ENCODE data around the gene IGF2BP1.

The IGF2BP1 gene

DNA sequence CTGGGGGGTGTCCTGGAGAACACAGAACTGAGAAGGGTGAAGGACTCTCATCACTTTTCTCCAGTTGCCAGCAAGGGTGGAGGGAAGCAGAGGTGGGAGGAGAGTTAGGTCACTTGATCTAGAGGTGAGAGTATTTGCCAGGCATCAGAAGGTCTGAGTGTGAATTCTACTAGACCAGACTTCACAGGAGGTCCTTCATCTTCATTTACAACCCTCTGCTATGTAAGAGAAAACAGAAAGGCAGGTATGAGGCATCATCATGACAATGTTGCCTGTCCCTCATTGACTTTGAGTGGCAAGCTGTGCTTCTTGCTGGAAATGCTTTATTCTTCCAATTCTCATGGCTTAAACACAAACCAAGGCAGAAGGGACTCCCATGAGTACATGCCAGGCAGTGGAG is 89.5 kb downstream of the IGF2BP1 start:
- no peak overlapping the region for H2AFZ ChIP-seq (ENCODE audit: low read depth, low read length, severe bottlenecking)
- no peaks in the 10 kb centered on the region for H3K27me3 ChIP-seq (ENCODE audit: low read length)
- H3K36me3 ChIP-seq (ENCODE audit: low read length), result no peaks in the 10 kb centered on the region
- H3K4me3 ChIP-seq (ENCODE audit: insufficient read depth, low read length, poor library complexity, severe bottlenecking), result no peak overlapping the region
- H3K9me3 ChIP-seq (ENCODE audit: insufficient read depth, low read length), result no peaks in the 10 kb centered on the region
- no peak overlapping the region for H3K27ac ChIP-seq (ENCODE audit: low read depth, low read length)
- H3K9ac ChIP-seq (ENCODE audit: low read length), result no peak overlapping the region
- H3K9me2 ChIP-seq (replicated peaks; ENCODE audit: insufficient read depth, low read length), result no peaks in the 10 kb centered on the region
- no peak overlapping the region for H3K4me2 ChIP-seq (ENCODE audit: low read depth, low read length, poor library complexity, severe bottlenecking)
- no peak for TF ChIP-seq EZH2phosphoT487 (conservative IDR thresholded peaks at IDR 0.05; ENCODE audit: low read length)
- TF ChIP-seq, protein P1, sequence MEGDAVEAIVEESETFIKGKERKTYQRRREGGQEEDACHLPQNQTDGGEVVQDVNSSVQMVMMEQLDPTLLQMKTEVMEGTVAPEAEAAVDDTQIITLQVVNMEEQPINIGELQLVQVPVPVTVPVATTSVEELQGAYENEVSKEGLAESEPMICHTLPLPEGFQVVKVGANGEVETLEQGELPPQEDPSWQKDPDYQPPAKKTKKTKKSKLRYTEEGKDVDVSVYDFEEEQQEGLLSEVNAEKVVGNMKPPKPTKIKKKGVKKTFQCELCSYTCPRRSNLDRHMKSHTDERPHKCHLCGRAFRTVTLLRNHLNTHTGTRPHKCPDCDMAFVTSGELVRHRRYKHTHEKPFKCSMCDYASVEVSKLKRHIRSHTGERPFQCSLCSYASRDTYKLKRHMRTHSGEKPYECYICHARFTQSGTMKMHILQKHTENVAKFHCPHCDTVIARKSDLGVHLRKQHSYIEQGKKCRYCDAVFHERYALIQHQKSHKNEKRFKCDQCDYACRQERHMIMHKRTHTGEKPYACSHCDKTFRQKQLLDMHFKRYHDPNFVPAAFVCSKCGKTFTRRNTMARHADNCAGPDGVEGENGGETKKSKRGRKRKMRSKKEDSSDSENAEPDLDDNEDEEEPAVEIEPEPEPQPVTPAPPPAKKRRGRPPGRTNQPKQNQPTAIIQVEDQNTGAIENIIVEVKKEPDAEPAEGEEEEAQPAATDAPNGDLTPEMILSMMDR (IDR thresholded peaks at IDR 0.05; ENCODE audit: insufficient read depth, low read length, poor library complexity, severe bottlenecking), result no peak
- no peaks in the 10 kb centered on the region for H3F3A ChIP-seq (ENCODE audit: insufficient read depth)
- no peaks in the 10 kb centered on the region for H3K79me2 ChIP-seq (ENCODE audit: insufficient read depth, low read length)
- H4K20me1 ChIP-seq (ENCODE audit: low read depth, low read length), result no peaks in the 10 kb centered on the region

DNA sequence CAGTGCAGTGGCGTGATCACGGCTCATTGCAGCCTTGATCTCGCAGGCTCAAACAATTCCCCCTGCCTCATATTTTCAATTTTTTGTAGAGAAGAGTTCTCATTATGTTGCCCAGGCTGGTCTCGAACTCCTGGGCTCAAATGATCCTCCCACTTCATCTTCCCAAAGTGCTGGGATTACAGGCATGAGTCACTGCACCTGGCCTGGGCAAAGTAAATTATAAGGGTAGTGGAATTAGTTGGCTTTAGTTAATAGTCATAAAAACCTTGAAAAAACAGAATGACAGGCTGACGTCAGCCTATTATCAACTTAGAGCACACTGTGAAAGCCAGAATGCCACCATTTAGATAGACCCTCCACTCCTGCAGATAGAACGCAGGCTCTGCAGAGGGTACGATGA is 91.9 kb downstream of the IGF2BP1 start:
- Histone ChIP-seq H2AFZ (ENCODE audit: low read depth, low read length, severe bottlenecking) (no peak overlapping the region), H3K9me2 (replicated peaks; ENCODE audit: insufficient read depth, low read length) (no peaks in the 10 kb centered on the region), H3K27ac (ENCODE audit: low read depth, low read length) (no peak overlapping the region), H3K9ac (ENCODE audit: low read length) (no peak overlapping the region), H3K79me2 (ENCODE audit: insufficient read depth, low read length) (no peaks in the 10 kb centered on the region), H4K20me1 (ENCODE audit: low read depth, low read length) (no peaks in the 10 kb centered on the region), H3K36me3 (ENCODE audit: low read length) (no peaks in the 10 kb centered on the region), H3K4me3 (ENCODE audit: insufficient read depth, low read length, poor library complexity, severe bottlenecking) (no peak overlapping the region), H3K9me3 (ENCODE audit: insufficient read depth, low read length) (no peaks in the 10 kb centered on the region), H3F3A (ENCODE audit: insufficient read depth) (no peaks in the 10 kb centered on the region), H3K27me3 (ENCODE audit: low read length) (no peaks in the 10 kb centered on the region), H3K4me2 (ENCODE audit: low read depth, low read length, poor library complexity, severe bottlenecking) (no peak overlapping the region)
- TF ChIP-seq, protein P1 (IDR thresholded peaks at IDR 0.05; ENCODE audit: insufficient read depth, low read length, poor library complexity, severe bottlenecking), result no peak
- no peak for TF ChIP-seq EZH2phosphoT487 (conservative IDR thresholded peaks at IDR 0.05; ENCODE audit: low read length)

DNA sequence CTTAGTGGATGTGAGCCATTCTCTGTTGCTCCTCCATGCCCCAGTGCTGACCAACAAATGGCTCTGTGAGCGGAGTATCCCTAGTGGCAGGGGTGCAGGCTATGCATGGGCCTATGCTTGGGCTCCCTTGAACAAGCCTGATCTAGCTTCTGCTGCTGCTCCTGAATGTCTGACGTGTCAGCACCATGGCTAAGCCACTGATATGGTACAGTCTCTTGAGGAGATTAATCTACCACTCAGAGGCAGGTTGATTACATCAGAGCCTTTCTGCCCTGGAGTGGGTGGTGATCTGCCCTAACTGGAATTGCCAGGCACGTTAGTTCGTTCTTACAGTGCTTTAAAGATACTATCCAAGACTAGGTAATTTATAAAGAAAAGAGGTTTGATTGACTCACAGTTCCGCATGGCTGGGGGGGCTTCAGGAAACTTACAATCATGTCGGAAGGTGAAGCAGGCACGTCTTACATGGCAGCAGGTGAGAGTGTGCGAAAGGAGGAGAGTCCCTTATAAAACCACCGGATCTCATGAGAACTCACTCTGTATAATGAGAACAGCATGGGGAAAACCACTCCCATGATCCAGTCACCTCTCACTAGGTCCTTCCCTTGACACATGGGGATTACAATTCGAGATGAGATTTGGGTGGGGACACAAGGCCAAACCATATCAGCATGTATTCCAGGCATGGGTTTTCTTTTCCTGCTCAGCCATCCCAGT is 93.9 kb downstream of the IGF2BP1 start:
- Histone ChIP-seq H3K9ac (ENCODE audit: low read length) (no peak overlapping the region), H3K9me3 (ENCODE audit: insufficient read depth, low read length) (no peaks in the 10 kb centered on the region), H3K4me3 (ENCODE audit: insufficient read depth, low read length, poor library complexity, severe bottlenecking) (no peak overlapping the region), H3K36me3 (ENCODE audit: low read length) (no peaks in the 10 kb centered on the region), H3K4me2 (ENCODE audit: low read depth, low read length, poor library complexity, severe bottlenecking) (no peak overlapping the region), H3K79me2 (ENCODE audit: insufficient read depth, low read length) (no peaks in the 10 kb centered on the region), H4K20me1 (ENCODE audit: low read depth, low read length) (no peaks in the 10 kb centered on the region), H3K27ac (ENCODE audit: low read depth, low read length) (no peak overlapping the region), H2AFZ (ENCODE audit: low read depth, low read length, severe bottlenecking) (no peak overlapping the region), H3K9me2 (replicated peaks; ENCODE audit: insufficient read depth, low read length) (no peaks in the 10 kb centered on the region), H3F3A (ENCODE audit: insufficient read depth) (no peaks in the 10 kb centered on the region), H3K27me3 (ENCODE audit: low read length) (no peaks in the 10 kb centered on the region)
- TF ChIP-seq EZH2phosphoT487 (conservative IDR thresholded peaks at IDR 0.05; ENCODE audit: low read length), result no peak
- TF ChIP-seq, protein P1 (IDR thresholded peaks at IDR 0.05; ENCODE audit: insufficient read depth, low read length, poor library complexity, severe bottlenecking), result no peak

Measured in SU-DHL-6 (cell line).